GM18505 (cell line): ENCODE data around the gene PDE1C.
"Not testable (repeated sequence)": the region's sequence is repeated elsewhere in the genome, so short reads cannot be mapped to it uniquely, and the experiment has no call there.

Source experiments
- ATAC-seq: cut with Tn5 transposase; IDR thresholded peaks from one replicate; pipeline ENCODE4 v1.9.1; 2021; ENCODE audit not compliant: unreplicated experiment
- POLR2A ChIP-seq: IDR thresholded peaks from 4 replicates; pipeline ENCODE4 v1.6.1; 2011; ENCODE audit warnings: borderline replicate concordance; ENCODE audit not compliant: insufficient read depth, insufficient read length; ENCODE audit errors: extremely low read depth

PDE1C gene

DNA sequence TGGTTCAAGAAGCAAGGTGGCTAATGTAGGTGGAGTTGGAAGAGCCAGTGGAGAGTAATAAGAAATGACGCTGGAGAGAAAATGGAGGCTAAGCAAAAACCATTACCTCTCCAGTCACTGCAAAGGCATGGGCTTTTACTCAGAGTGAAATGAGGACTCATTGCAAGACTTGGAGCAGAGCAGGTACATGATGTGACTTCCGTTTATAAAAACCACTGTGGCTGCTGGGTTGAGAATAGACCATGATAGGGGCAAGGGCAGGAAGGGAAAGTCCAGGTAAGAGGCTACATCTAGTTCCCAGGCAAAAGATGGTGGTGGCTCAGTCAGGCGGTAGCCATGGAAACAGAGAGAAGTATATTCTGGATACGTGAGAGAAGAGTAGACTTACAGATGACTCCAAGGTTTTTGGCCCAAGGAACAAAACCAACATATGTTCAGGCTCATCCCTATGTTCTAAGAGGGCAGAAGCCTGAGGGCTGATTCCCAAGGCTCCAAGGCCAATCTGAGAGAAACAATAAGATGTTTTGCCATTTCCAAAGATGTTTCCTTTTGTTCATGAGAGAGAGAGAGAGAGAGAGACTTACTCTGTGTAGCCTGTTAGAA, 21.5 kb upstream of the PDE1C start:
- no peak for ATAC-seq
- TF ChIP-seq POLR2A: no peak

DNA sequence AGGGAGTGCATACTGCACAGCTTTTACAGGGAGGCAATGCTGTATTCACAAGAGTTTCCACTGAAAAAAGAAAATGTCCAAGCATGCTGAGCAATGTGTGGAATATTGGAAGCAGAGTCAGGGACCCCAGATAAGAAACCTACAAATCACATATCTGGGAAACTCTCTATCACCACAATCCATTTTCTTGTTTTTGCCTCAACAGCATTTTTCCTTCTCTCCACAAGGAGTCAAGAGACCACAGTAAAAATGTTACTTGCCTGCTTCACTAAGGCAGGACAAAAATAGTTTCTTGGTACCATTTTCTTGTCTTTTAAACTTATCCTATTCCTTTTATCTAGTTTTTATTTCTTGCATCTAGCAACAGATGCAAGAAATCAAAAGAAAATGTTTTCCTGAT, 19.5 kb upstream of the PDE1C start:
- no peak for TF ChIP-seq POLR2A

DNA sequence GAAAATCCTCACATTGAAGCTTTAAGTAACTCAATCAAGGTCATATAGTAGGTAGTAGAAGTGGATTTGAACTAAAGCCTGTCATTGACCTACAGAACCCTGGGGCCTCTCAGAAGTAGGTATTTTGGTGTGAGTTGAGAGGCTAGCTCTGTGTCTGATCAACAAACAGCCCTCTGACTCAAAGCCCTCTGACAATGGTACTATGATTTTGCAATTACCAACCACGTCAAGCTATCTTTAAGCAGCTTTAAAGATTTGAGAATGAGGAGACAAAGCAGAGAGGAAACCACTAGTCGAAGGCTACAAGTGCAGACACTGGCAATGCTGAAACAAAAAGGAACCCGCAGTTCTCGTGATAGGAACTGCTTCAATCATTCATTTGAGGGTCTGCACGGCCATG, 19.0 kb upstream of the PDE1C start:
- no peak for TF ChIP-seq POLR2A
- no peak for ATAC-seq

More for the DNA sequence above, 19.5 kb upstream of the PDE1C start:
- ATAC-seq: no peak

DNA sequence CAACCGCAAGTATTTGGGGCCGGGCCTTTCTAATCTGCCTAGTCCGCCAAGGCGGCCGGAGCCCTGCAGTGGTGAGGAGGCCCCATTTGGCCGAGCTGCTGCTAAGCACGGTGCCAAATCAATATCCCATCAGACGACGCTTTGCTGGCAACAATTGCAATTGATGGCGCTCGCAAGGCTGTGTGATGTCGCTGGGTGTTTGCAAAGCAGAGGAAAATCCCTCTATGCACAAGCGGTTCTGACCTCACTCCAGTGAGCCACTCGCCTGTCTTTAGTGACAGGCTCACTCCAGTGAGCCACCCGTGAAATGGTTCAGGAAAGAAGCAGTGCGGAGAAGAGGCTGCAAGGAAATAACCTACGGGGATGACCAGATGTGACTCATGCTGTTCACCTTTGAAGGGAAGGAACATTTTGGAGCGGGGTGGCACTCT, 18.3 kb upstream of the PDE1C start:
- ATAC-seq: no peak

DNA sequence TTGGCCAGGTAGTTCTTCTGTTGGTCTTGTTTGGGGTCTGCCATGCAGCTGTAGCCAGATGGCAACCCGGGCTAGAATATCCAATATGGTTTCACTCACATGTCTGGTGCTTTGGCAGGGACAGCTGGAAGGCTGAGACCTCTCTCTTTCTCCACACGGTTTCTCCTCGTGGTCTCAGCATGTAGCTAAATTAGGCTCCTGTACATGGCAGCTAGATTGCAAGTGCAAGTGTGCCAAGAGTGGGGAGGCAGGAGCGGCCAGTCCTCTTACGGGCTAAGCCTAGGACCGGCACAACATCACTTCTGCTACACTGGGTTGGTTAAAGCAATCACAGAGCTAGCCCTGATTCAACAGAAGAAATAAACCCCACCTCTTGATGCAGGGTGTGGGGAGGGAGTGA, 9.3 kb upstream of the PDE1C start:
- no peak for ATAC-seq
- TF ChIP-seq POLR2A: no peak

More for the DNA sequence above, 18.3 kb upstream of the PDE1C start:
- TF ChIP-seq POLR2A: no peak

DNA sequence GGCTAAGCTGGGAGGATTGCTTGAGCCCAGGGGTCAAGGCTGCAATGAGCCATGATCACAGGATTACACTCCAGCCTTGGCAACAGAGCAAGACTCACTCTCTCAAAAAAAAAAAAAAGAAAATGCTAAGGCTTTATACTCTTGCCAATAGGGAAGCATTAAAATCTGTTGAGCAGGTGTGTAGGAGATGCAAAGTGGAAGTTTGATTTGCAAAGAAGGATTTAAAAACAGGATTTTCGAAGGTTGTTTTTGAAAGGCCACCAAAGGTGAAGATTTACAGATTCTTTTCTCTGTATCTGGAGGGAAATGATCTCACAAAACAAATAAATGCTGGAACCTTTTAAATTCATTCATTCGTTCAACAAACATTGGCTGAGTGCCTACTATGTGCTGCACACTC, 8.6 kb upstream of the PDE1C start:
- TF ChIP-seq POLR2A: no peak
- ATAC-seq: no peak

DNA sequence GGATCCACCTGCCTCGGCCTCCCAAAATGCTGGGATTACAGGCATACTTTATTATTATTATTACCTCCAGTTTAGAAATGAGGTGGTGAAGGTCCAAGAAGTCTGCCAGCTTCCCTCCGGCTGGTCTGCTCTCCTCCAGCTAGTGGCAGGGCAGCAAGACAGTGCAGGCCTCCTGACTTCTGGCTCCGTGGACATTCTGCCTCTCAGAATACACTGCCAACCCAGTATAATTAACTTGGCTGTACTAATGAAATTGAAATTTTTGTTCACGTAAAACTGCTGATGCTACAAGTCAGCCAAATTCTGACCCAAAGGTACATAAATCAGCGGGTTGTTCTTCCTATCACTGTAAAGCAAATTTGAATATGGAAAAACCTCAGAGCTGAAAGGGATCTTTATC, 7.6 kb upstream of the PDE1C start:
- no peak for TF ChIP-seq POLR2A
- no peak for ATAC-seq

DNA sequence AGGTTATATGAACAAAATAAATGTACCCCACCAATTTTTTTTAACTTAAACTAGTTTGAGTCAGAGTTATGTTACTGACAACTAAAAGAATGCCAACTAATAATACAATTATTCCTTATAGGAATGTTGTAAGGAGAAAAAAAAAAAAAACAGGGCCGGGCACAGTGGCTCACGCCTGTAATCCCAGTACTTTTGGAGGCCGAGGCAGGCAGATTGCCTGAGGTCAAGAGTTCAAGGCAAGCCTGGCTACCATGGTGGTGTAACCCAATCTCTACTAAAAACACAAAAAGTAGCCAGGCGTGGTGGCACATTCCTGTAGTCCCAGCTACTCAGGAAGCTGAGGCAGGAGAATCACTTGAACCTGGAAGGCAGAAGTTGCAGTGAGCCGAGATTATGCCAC, 6.6 kb upstream of the PDE1C start:
- ATAC-seq: not testable (repeated sequence)

DNA sequence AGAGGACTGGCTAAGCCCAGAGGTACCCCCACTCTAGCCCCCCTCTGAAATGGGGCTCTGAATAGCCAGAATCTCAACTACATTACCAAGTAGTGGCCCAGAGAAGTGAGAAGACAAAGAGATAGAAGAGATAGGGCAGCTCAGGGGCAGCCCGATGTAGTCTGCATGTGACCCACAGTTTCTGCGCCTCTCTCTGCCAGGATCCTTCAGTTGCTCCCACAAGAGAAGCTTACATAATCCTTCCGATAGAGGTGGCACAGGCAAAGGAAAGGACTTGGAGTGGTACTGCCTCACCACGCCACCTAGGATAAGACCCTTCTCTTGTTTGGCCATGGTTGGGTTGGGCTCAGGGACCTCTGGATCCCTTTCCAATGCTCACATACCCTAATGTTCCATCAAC, 5.4 kb upstream of the PDE1C start:
- no peak for ATAC-seq
- TF ChIP-seq POLR2A: no peak

DNA sequence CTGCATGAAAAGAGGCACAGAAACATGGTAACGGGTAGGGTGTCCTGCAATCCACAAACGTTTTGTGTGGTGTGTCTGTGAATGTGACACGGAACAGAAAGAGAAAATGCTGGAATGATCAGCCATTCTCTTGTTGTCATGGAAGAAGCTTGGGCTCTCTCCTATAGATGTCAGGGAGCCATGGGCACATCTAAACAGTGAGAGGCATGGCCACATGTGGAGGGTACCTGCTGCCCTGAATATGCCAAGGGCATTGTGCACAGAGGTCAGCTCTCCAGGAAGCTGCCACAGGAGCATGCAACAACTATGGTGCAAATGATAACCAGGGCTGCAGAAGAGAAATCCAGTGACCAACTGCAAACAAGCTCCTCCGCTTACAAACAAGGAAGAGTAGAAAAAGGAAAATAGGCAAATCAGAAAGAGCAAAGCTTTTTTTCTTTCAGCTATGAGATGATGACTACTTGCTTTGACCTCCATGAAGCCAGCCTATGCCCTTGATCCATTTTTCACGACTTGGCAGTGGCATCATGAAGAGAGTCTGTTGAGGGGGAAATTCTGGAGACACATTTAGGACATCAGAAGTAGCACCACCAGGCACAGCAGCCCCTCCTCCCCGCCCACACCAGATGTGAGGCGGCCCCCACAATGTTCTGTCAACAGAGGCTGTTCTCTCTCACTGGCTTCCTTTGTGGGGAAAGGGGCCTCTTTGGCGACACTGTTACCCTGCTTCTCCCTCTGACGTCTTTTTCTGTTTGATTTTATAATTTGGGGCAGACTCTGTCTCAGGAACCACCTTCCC, 4.8 kb upstream of the PDE1C start:
- no peak for TF ChIP-seq POLR2A
- no peak for ATAC-seq

DNA sequence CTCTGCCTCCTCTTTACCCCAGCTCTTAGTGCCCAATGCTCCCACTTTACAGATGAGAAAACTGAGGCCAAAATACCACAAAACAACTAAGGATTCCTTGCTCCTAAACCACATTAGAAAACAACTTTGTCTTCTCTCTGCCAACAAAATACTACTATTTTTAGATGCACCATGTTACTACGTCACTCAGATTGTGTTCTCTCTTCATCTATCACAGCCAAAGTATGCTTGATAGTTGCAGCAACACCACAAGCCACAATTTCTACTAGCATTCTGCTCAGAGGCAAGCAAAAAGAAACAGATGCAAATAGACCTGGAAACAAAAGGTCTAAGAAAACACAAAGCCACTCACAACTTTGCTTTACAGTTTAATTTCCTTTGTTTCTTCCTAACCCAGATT, 3.3 kb upstream of the PDE1C start:
- ATAC-seq: no peak

DNA sequence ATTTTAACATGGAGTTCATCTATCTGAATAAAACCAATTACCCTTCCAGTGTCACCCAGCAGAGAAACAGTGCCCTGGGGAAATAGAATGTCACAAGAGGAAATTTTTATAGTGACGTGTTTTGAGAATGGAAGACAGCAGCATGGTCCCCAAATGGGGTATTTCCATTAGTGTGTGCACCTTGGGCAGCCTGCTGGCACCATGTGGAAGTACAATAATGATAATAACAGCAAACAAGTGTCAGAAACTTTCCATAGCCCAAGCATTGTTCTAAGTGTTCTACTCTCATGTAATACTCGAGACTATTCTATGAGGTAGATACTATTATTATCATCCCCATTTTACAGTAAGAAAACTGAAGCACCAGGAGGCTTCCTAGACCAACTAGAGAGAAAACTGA, 2.2 kb upstream of the PDE1C start:
- no peak for TF ChIP-seq POLR2A
- ATAC-seq: no peak

More for the DNA sequence above, 3.3 kb upstream of the PDE1C start:
- TF ChIP-seq POLR2A: no peak

DNA sequence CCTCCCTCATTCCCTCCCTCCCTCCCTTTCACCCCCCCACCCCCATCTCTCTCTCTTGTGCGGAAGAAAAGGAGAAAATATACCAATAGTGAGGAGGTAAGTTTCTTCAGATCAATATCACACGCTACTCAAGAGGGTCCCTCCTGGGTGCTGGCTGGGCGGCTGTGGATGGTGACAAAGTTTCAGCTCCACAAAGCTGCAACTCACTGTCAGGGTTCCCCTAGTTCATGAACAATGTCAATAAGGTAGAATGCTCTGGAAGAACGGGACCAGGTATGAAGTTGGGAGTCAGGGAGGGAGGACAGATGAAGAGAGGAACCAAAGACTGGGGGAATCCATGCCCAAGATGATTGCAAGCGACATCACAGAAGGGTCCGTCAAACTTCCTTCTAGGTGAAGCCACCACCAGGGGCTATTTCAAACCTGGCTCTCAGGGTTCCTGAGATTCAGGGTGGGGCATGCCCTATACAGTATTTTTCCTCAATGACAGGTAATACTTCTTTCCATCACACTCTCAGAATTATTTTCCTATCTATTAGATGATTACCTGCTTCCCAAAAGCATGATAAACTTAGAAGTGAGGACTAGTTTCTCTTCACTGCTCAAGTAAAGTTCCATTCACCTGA, 1.4 kb upstream of the PDE1C start:
- no peak for ATAC-seq
- no peak for TF ChIP-seq POLR2A

DNA sequence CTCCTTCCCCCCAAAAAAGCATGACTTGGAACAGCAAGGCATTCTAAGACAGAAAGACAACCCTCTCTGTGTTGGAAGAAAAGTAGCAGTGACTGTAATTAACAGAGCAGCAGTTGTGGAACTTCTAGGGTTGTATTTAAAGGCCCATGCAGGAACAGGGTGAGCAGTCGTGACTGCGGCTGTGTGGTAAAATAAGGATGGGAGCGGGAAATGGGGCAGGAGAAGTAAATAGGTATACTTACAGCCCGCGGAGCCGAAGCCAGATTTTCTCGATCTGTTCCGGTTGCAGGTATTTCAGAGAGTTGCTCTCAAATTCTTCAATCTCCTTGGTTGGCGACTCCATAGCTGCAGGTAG, 179 bp downstream of the PDE1C start:
- TF ChIP-seq POLR2A: no peak
- no peak for ATAC-seq
